Psoas muscle (tissue), 8 donors: ENCODE measurements around the gene ZFP36. TPM values are rescaled to one million over a fixed set of nuclear protein-coding genes. Genes with fewer than 3 reads are reported as not detected.

ENCODE experiments used
- ATAC-seq, 4 donors: fragments of 200-7000 bp; cut with Tn5 transposase; one replicate each; pipeline ENCODE4 v1.9.1; 2020; ENCODE audit warnings: moderate library complexity in 3 of 4, mild to moderate bottlenecking in 2 of 4
- DNase-seq, 2 donors: peaks; one replicate each; pipeline ENCODE4 v3.0.0-alpha.2; 2020
- H3K27ac ChIP-seq: fragments of 200-600 bp; one replicate; pipeline ENCODE4 v1.8.0; 2022
- H3K27me3 ChIP-seq, 3 donors: fragments of 200-600 bp in 1 of 3; one replicate each; pipeline versions ENCODE4 v1.6.1 to v1.8.0; 2013 to 2022; ENCODE audit warnings: low read length in 2 of 3, mild to moderate bottlenecking in 2 of 3, moderate library complexity in 1 of 3; ENCODE audit not compliant: insufficient read depth in 3 of 3
- H3K36me3 ChIP-seq, 2 donors: fragments of 200-600 bp in 1 of 2; one replicate each; pipeline versions ENCODE4 v1.6.1 to v1.8.0; 2013 to 2022; ENCODE audit warnings: low read depth in 1 of 2, mild to moderate bottlenecking in 1 of 2, moderate library complexity in 1 of 2; ENCODE audit not compliant: insufficient read depth in 1 of 2
- H3K4me1 ChIP-seq: fragments of 200-600 bp; one replicate; pipeline ENCODE4 v1.8.0; 2022
- H3K4me3 ChIP-seq: fragments of 200-600 bp; one replicate; pipeline ENCODE4 v1.8.0; 2022; ENCODE audit warnings: mild to moderate bottlenecking
- H3K9me3 ChIP-seq: fragments of 200-600 bp; one replicate; pipeline ENCODE4 v1.8.0; 2022
- WGBS, 3 donors: extraction: QIAGEN DNeasy Blood & Tissue Kit; methylation state at CpG; one replicate each; pipeline versions ENCODE4 v1.1.6 to v1.1.7; 2013; 5-methylcytosine and 5-hydroxymethylcytosine counted together
- intact Hi-C, 2 donors: fragments of 100-400 bp; cut with DNase I; formaldehyde crosslinking; loops; one replicate each; pipeline versions ENCODE4 v1.11.0 to v1.14.2; 2022
- polyA plus RNA-seq, 3 donors: library from polyadenylated mRNA; stranded (reverse); fragments of 200-250 nt; gene quantifications; one replicate each; pipeline ENCODE4 v1.2.3, GENCODE V29; 2013
- total RNA-seq, 4 donors: library from RNA; stranded (reverse); fragmentation: NEBNext Ultra II Directional in 2 of 4; extraction: Animal tissue kit (Norgen Biotek cat#: 25700) in 2 of 4; gene quantifications; one replicate each; pipeline versions ENCODE4 v1.2.1 to v1.2.4, GENCODE V29; 2021 to 2023
- TF ChIP-seq, protein P1 (sequence below): fragments of 200-600 bp; IDR thresholded peaks from one replicate; pipeline ENCODE4 v1.8.0; 2022; ENCODE audit warnings: antibody characterized with exemption
- donor health status: healthy with polysubstance abuse.
- donor health status: DM: no; HTN: no; CAD: no; lungs with moderate emphysema.
- donor health status: Bipolar disorder and iron deficiency.
- donor health status: healthy.
- donor health status: DM: yes; HTN: yes; CAD: no.
- donor health status: DM: no; HTN: no; CAD: no.
- donor health status: DM: no; HTN: no; CAD: no.
- donor health status: DM: yes; HTN: yes; CAD: no.

ZFP36 gene
- total and polyA plus RNA-seq, 7 donors = 32.1 to 391 (median 128) TPM

- intact Hi-C loops = loop anchor here (2.0 to 5.0 kb wide), 2 partner anchors 14 to 56 kb away; partner anchors contain the start of genes PLEKHG2 (in 1 of the 2) and SAMD4B (in 1 of the 2)
- H3K36me3 ChIP-seq = peaks cover 0 to 26% of the 10 kb centered on the region in 2 donors
- WGBS, 3 donors = 77 to 86% (median 77%) methylated on average over 11 of the region's 11 CpGs
- no peaks in the 10 kb centered on the region for H3K27me3 ChIP-seq
- H3K4me3 ChIP-seq = no peak overlapping the region
- ATAC-seq (peak in 1 of 4 donors; percentile 7), DNase-seq (peak; percentile 80 to 86)
- H3K4me1 ChIP-seq = peaks cover 26% of the 10 kb centered on the region
- TF ChIP-seq, protein P1, sequence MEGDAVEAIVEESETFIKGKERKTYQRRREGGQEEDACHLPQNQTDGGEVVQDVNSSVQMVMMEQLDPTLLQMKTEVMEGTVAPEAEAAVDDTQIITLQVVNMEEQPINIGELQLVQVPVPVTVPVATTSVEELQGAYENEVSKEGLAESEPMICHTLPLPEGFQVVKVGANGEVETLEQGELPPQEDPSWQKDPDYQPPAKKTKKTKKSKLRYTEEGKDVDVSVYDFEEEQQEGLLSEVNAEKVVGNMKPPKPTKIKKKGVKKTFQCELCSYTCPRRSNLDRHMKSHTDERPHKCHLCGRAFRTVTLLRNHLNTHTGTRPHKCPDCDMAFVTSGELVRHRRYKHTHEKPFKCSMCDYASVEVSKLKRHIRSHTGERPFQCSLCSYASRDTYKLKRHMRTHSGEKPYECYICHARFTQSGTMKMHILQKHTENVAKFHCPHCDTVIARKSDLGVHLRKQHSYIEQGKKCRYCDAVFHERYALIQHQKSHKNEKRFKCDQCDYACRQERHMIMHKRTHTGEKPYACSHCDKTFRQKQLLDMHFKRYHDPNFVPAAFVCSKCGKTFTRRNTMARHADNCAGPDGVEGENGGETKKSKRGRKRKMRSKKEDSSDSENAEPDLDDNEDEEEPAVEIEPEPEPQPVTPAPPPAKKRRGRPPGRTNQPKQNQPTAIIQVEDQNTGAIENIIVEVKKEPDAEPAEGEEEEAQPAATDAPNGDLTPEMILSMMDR = no peak
- no peaks in the 10 kb centered on the region for H3K9me3 ChIP-seq
- H3K27ac ChIP-seq = peak overlapping the region; percentile 84
These were observed 8.3 kb upstream of the ZFP36 start for GRCh38 chr19:39398297-39398864.

- peak overlapping the region; percentile 41 for H3K27ac ChIP-seq
- peaks cover 0 to 14% of the 10 kb centered on the region in 2 donors for H3K36me3 ChIP-seq
- intact Hi-C loops = loop anchor here (2.0 to 5.0 kb wide), 2 partner anchors 13 to 57 kb away; partner anchors contain the start of genes PLEKHG2 (in 1 of the 2) and SAMD4B (in 1 of the 2)
- 91 to 95% (median 94%) methylated on average over 4 of the region's 4 CpGs for WGBS, 3 donors
- no peaks in the 10 kb centered on the region for H3K9me3 ChIP-seq
- ATAC-seq = no peak
- no peaks in the 10 kb centered on the region for H3K27me3 ChIP-seq
- H3K4me3 ChIP-seq = no peak overlapping the region
- H3K4me1 ChIP-seq = peaks cover 30% of the 10 kb centered on the region
- TF ChIP-seq, protein P1 = no peak
- no peak for DNase-seq
These were observed 7.0 kb upstream of the ZFP36 start for GRCh38 chr19:39399668-39400050.

- intact Hi-C loops = no loop called here
- DNase-seq (no peak), ATAC-seq (no peak)
- Histone ChIP-seq H3K36me3 (peaks cover 0 to 10% of the 10 kb centered on the region in 2 donors), H3K27me3 (no peaks in the 10 kb centered on the region), H3K4me3 (no peak overlapping the region), H3K9me3 (no peaks in the 10 kb centered on the region), H3K27ac (peak overlapping the region; percentile 41), H3K4me1 (peaks cover 34% of the 10 kb centered on the region)
- WGBS, 3 donors = 87 to 92% (median 89%) methylated on average over 4 of the region's 4 CpGs
- TF ChIP-seq, protein P1 = no peak
These were observed 6.6 kb upstream of the ZFP36 start for GRCh38 chr19:39400061-39400460.

DNA sequence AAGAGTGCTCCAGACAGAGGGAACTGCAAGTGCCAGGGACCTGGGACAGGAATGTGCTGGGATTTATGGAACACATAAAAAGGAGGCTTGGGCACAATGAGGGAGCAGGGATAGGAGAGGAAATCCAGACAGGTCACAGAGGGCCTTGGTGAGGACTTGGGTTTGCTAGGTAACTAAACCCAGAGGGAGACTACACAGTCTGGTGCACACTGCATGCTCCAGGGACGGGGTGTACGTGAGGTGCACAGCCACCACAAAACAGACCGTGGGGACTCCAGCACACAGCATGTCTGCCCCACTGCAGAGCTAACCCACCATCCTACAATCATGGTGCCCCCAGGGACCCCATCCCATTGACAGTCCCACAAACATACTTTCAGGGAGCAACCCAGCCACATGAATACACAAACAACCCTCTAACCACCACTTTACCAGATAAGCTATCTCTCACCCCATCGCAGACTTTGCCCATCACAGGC, 5.5 kb upstream of the ZFP36 start:
- H3K4me3 ChIP-seq = no peak overlapping the region
- H3K4me1 ChIP-seq = peaks cover 40% of the 10 kb centered on the region
- TF ChIP-seq, protein P1 = no peak
- no peak for DNase-seq
- intact Hi-C loops = no loop called here
- no peaks in the 10 kb centered on the region for H3K27me3 ChIP-seq
- 70 to 83% (median 73%) methylated on average over 4 of the region's 4 CpGs for WGBS, 3 donors
- no peaks in the 10 kb centered on the region for H3K9me3 ChIP-seq
- peak overlapping the region; percentile 96 for H3K27ac ChIP-seq
- no peak for ATAC-seq
- H3K36me3 ChIP-seq = peaks cover 0 to 2% of the 10 kb centered on the region in 2 donors
